GM10266 (cell line): ENCODE measurements around the gene ATP9A.
"Not testable (repeated sequence)": the region's sequence is repeated elsewhere in the genome, so short reads cannot be mapped to it uniquely, and the experiment has no call there.

Experiments used
- DNase-seq: peaks from one replicate; pipeline ENCODE4 v3.0.0; 2012; ENCODE audit errors: extremely low spot score
- TF ChIP-seq, protein P1 (sequence below): IDR thresholded peaks from 2 replicates; pipeline ENCODE4 v1.5.1; 2012; ENCODE audit warnings: mild to moderate bottlenecking, low read depth; ENCODE audit not compliant: control insufficient read depth, insufficient read depth; ENCODE audit errors: missing control alignments

The ATP9A gene

GRCh38 chr20:51665543-51666118, 102.6 kb downstream of the ATP9A start:
- TF ChIP-seq, protein P1, sequence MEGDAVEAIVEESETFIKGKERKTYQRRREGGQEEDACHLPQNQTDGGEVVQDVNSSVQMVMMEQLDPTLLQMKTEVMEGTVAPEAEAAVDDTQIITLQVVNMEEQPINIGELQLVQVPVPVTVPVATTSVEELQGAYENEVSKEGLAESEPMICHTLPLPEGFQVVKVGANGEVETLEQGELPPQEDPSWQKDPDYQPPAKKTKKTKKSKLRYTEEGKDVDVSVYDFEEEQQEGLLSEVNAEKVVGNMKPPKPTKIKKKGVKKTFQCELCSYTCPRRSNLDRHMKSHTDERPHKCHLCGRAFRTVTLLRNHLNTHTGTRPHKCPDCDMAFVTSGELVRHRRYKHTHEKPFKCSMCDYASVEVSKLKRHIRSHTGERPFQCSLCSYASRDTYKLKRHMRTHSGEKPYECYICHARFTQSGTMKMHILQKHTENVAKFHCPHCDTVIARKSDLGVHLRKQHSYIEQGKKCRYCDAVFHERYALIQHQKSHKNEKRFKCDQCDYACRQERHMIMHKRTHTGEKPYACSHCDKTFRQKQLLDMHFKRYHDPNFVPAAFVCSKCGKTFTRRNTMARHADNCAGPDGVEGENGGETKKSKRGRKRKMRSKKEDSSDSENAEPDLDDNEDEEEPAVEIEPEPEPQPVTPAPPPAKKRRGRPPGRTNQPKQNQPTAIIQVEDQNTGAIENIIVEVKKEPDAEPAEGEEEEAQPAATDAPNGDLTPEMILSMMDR: no peak
- no peak for DNase-seq

DNA sequence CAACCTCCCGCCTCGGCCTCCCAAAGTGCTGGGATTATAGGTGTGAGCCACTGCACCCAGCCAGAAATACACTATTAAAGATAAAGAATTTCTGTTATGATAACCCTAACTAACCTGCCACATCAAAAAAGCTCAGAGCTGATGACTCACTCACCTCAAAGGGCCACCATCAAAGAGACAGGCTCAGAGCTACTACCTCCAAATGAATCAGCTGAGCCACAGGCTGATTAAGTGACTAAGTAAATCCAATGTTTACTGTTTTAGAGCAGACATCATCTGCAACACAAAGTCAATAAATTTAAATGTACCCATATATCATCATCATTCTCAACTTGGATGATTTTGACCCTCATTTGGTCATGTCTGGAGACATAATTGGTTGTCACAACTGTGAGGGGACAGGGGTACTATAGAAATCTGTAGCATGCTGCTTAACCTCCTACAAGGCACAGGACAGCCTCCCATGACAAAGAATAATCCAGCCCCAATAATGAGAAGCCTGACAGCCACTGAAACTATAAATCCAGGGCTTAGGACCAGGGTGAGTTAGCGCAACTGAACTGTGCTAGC, 106.5 kb downstream of the ATP9A start:
- TF ChIP-seq, protein P1: no peak
- DNase-seq: no peak

DNA sequence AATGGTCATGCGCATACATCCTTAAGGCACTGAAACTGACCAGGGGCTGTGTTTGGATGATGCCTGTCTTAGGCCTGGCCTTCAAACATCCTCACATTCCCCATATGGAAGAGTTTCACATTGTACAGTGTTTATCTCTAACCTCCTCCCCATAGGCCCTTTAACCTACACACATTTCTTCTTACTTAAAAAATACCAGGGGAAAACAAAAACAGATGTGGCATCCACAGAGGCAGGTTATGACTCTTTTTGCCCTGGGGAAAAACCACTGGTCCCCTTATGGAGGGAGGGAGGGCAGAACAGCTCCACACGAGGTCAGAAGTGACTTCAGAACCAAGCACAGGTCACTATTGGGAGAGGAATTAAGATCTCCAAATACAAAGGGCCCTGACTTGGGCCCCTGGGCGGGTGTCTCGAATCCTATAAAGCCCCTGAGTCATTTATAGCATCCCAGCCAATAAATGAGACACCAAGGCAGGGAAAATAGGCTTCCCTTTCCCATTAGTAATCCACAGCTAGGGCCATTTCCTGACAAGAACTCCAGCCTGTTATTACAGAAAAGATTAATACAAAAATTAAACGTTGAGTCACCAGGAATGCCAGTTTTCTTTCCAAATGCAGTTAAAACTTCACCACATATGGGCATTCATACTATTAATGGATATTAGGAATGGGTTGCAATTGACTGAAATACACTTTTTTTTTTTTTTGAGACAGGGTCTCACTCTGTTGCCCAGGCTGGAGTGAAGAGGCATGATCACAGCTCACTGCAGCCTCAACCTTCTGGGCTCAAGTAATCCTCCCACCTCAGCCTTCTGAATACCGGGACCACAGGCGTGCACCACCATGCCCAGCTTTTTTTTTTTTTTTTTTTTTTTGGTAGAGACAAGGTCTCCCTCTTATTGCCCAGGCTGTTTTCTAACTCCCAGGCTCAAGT, 107.2 kb downstream of the ATP9A start:
- TF ChIP-seq, protein P1: no peak
- DNase-seq: no peak

GRCh38 chr20:51659491-51660050, 108.6 kb downstream of the ATP9A start:
- DNase-seq: no peak
- TF ChIP-seq, protein P1: no peak

GRCh38 chr20:51656726-51657260, 111.4 kb downstream of the ATP9A start:
- DNase-seq: no peak
- TF ChIP-seq, protein P1: no peak

- not testable (repeated sequence) for DNase-seq
These were observed 112.1 kb downstream of the ATP9A start for GRCh38 chr20:51656089-51656488.

DNA sequence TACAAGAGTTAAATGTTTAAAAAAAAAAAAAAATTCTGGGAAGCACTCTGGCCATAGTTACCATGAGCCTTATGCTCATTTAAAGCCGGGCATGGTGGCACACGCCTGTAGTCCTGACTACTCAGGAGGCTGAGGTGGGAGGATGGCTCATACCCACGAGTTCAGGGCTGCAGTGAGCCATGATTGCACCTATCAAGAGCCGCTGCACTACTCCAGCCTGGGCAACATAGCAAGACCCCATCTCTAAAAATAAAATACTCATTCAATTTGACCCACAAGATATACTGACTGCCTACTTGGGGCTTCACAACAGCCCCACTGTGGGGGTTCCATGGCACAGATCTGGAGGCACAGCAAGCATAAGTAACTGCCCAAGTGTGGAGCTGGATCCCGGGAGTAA, 113.7 kb downstream of the ATP9A start:
- no peak for DNase-seq
- TF ChIP-seq, protein P1: no peak
